Skeletal muscle satellite cell (primary cell): ENCODE measurements around the gene EIF4G2.

Experiments used
- H3K27me3 ChIP-seq: 2 replicates; pipeline ENCODE4 v1.7.0; 2013; ENCODE audit warnings: low read length; ENCODE audit not compliant: control insufficient read depth, insufficient read depth
- H3K36me3 ChIP-seq: 2 replicates; pipeline ENCODE4 v1.7.0; 2013; ENCODE audit warnings: mild to moderate bottlenecking, control low read depth, low read length; ENCODE audit not compliant: insufficient read depth
- H3K4me1 ChIP-seq: 2 replicates; pipeline ENCODE4 v1.7.0; 2013; ENCODE audit warnings: low read length; ENCODE audit not compliant: control insufficient read depth, insufficient read depth
- H3K4me2 ChIP-seq: 2 replicates; pipeline ENCODE4 v1.7.0; 2013; ENCODE audit warnings: mild to moderate bottlenecking, low read length
- H3K4me3 ChIP-seq: 2 replicates; pipeline ENCODE4 v1.7.0; 2013; ENCODE audit warnings: low read length
- H3K9ac ChIP-seq: 2 replicates; pipeline ENCODE4 v1.7.0; 2013; ENCODE audit warnings: mild to moderate bottlenecking, low read depth, low read length, moderate library complexity
- H3K9me3 ChIP-seq: replicated peaks from 2 replicates; pipeline ENCODE4 v1.7.0; 2013; ENCODE audit warnings: mild to moderate bottlenecking, control low read depth, low read length

EIF4G2 gene

GRCh38 chr11:10807493-10808234 lies 1.1 kb downstream of the EIF4G2 start:
- Histone ChIP-seq H3K4me2 (peak overlapping the region; percentile 79), H3K9me3 (no peaks in the 10 kb centered on the region), H3K9ac (peak overlapping the region; percentile 100), H3K36me3 (peaks cover 56% of the 10 kb centered on the region), H3K27me3 (no peaks in the 10 kb centered on the region), H3K4me1 (peaks cover 22% of the 10 kb centered on the region), H3K4me3 (peak overlapping the region; percentile 87)

- H3K4me1 ChIP-seq: peaks cover 22% of the 10 kb centered on the region
- peak overlapping the region; percentile 79 for H3K4me2 ChIP-seq
- H3K36me3 ChIP-seq: peaks cover 70% of the 10 kb centered on the region
- H3K4me3 ChIP-seq: peak overlapping the region; percentile 87
- no peaks in the 10 kb centered on the region for H3K27me3 ChIP-seq
- peak overlapping the region; percentile 100 for H3K9ac ChIP-seq
- no peaks in the 10 kb centered on the region for H3K9me3 ChIP-seq
Observed at GRCh38 chr11:10806206-10806605, 2.5 kb downstream of the EIF4G2 start.

DNA sequence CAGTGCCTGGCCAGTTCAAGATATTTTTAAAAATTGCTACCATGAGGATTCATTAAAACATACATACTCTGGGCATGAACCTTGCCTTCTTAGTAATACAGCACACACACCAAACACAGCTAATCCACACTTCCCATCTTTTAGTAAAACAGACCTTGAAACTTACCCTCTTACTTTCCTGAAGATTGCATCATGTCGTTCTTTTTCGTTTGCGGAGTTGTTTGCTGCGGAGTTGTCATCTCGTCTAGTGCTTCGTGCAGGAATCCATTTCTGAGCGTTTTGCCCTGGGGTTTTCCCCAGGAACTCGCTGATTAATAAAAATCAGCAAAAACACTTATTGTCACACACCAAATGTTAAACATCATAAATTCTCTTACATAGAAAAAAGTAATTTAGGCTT lies 3.0 kb downstream of the EIF4G2 start:
- Histone ChIP-seq H3K4me2 (peak overlapping the region; percentile 79), H3K9ac (no peak overlapping the region), H3K27me3 (no peaks in the 10 kb centered on the region), H3K9me3 (no peaks in the 10 kb centered on the region), H3K4me1 (peaks cover 22% of the 10 kb centered on the region), H3K36me3 (peaks cover 75% of the 10 kb centered on the region), H3K4me3 (peak overlapping the region; percentile 87)

GRCh38 chr11:10803676-10804075 lies 5.0 kb downstream of the EIF4G2 start:
- peaks cover 96% of the 10 kb centered on the region for H3K36me3 ChIP-seq

DNA sequence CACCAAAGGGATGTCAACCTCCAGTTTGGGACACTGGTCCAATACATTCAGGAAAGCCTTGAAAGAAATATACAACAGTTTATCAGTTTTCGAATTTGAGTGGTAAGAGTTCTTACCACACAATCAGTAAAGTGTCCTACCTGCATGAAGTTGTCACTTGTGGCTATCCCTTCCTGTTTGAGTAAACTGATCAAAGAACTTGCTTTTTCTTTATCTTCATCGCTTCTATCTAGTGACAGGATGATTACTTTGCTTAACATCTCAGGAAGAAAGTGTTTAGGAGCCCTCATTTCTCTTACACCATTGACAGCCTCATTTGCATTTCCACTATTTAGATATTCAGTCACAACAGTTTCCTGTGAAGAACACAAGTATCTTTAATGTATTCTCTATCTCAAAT lies 8.4 kb downstream of the EIF4G2 start:
- H3K4me2 ChIP-seq: no peak overlapping the region
- H3K4me1 ChIP-seq: peaks cover 4% of the 10 kb centered on the region
- no peaks in the 10 kb centered on the region for H3K27me3 ChIP-seq
- H3K4me3 ChIP-seq: no peak overlapping the region
- H3K9me3 ChIP-seq: no peaks in the 10 kb centered on the region
- no peak overlapping the region for H3K9ac ChIP-seq
- peaks cover 96% of the 10 kb centered on the region for H3K36me3 ChIP-seq

More at GRCh38 chr11:10803676-10804075, 5.0 kb downstream of the EIF4G2 start:
- no peak overlapping the region for H3K4me2 ChIP-seq
- no peaks in the 10 kb centered on the region for H3K27me3 ChIP-seq
- peaks cover 18% of the 10 kb centered on the region for H3K4me1 ChIP-seq
- H3K9me3 ChIP-seq: no peaks in the 10 kb centered on the region
- no peak overlapping the region for H3K9ac ChIP-seq
- no peak overlapping the region for H3K4me3 ChIP-seq

DNA sequence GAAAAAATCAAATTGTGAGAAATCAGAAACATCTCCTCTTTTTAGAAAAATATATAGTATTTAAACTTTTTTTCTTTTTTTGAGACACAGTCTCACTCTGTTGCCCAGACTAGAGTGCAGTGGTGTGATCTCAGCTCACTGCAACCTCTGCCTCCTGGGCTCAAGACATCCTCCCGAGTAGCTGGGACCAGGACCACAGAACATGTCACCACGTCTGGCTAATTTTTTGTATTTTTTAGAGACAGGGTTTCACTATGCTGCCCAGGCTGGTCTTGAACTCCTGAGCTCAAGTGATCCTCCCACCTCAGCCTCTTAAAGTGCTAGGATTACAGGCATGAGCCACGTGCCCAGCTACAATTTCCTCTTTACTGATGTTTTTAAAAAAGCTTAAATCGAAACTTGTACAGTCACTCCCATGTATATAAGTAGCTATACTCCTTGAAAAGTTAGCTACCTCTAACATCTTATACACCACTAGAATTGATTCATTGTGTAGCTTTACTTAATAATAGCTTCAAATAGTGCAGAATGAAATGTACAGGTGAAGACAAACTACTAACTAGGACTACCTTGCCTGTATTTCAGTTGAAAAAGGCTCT lies 10.3 kb downstream of the EIF4G2 start:
- no peak overlapping the region for H3K4me2 ChIP-seq
- H3K9me3 ChIP-seq: no peaks in the 10 kb centered on the region
- H3K4me1 ChIP-seq: no peaks in the 10 kb centered on the region
- no peak overlapping the region for H3K4me3 ChIP-seq
- H3K9ac ChIP-seq: no peak overlapping the region
- H3K36me3 ChIP-seq: peaks cover 77% of the 10 kb centered on the region
- H3K27me3 ChIP-seq: no peaks in the 10 kb centered on the region

DNA sequence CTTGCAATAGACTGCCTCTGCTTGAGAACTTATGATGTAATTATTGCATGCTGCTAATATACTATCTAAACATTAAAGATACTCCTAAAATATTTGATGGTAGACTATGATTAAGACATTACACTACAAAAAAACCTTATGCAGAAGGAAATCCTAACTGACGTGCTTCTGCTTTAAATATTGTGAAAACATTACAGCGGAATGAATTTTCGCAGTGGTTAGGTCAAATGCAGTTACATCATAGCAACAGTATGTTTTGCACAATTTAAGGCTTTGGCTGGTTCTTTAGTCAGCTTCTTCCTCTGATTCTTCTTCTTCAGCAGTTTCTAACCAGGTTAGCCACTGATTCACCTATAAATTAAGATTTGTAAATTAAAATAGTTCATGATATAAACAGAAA lies 11.2 kb downstream of the EIF4G2 start:
- Histone ChIP-seq H3K4me3 (no peak overlapping the region), H3K27me3 (no peaks in the 10 kb centered on the region), H3K9me3 (no peaks in the 10 kb centered on the region), H3K9ac (no peak overlapping the region), H3K4me2 (no peak overlapping the region), H3K36me3 (peaks cover 68% of the 10 kb centered on the region), H3K4me1 (no peaks in the 10 kb centered on the region)

- no peaks in the 10 kb centered on the region for H3K4me1 ChIP-seq
Observed at GRCh38 chr11:10797001-10797400, 11.7 kb downstream of the EIF4G2 start.

GRCh38 chr11:10796191-10796590 lies 12.5 kb downstream of the EIF4G2 start:
- Histone ChIP-seq H3K4me2 (no peak overlapping the region), H3K27me3 (no peaks in the 10 kb centered on the region), H3K36me3 (peaks cover 55% of the 10 kb centered on the region), H3K4me1 (no peaks in the 10 kb centered on the region), H3K4me3 (no peak overlapping the region), H3K9ac (no peak overlapping the region), H3K9me3 (no peaks in the 10 kb centered on the region)

More at GRCh38 chr11:10797001-10797400, 11.7 kb downstream of the EIF4G2 start:
- Histone ChIP-seq H3K4me3 (no peak overlapping the region), H3K9me3 (no peaks in the 10 kb centered on the region), H3K4me2 (no peak overlapping the region), H3K27me3 (no peaks in the 10 kb centered on the region), H3K9ac (no peak overlapping the region), H3K36me3 (peaks cover 63% of the 10 kb centered on the region)

DNA sequence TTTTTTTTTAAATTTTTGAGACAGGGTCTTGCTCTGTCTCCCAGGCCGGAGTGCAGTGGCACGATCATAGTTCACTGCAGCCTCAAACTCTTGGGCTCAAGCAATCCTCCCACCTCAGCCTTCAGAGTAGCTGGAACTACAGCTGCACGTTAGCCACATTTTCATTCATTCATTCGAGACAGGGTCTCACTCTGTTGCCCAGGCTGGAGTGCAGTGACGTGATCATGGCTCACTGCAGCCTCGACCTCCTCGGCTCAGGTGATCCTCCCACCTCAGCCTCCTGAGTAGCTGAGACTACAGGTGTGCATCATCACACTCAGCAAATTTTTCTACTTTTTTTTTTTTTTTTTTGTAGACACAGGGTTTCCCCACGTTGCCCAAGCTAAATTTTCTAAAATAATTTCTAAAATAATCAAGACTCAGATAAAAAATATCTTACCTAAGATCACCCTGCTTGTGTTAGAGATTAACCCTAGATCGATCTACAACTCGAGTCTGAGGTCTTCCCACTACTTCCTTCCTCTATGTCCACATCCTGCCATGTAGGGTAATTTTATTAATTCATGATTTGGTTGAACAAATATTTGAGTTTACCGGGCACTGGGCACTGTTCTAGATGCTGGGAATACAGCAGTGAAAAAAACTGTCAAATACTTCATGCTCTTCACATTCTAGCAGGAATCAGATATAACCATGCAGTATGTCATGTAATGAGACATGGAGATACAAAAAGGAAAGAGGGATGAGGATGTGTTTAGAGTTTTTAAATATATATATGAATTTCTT lies 15.1 kb downstream of the EIF4G2 start:
- Histone ChIP-seq H3K9ac (no peak overlapping the region), H3K4me3 (no peak overlapping the region), H3K9me3 (no peaks in the 10 kb centered on the region), H3K27me3 (no peaks in the 10 kb centered on the region), H3K4me2 (no peak overlapping the region), H3K36me3 (peaks cover 30% of the 10 kb centered on the region), H3K4me1 (no peaks in the 10 kb centered on the region)

GRCh38 chr11:10792385-10793068 lies 16.2 kb downstream of the EIF4G2 start:
- no peak overlapping the region for H3K9ac ChIP-seq
- peak overlapping the region; percentile 27 for H3K4me3 ChIP-seq
- H3K36me3 ChIP-seq: peaks cover 18% of the 10 kb centered on the region
- no peaks in the 10 kb centered on the region for H3K27me3 ChIP-seq
- peak overlapping the region; percentile 70 for H3K4me2 ChIP-seq
- H3K4me1 ChIP-seq: no peaks in the 10 kb centered on the region
- no peaks in the 10 kb centered on the region for H3K9me3 ChIP-seq
